COLO668 (cell line): ENCODE measurements around the gene CNMD.
A peak's percentile ranks its signal among the peaks of the same experiment; 100 is the strongest.

Source experiments
- DNase-seq: peaks from one replicate; lab custom pipeline; 2025; ENCODE audit not compliant: unreplicated experiment; lab: John Stamatoyannopoulos, UW

Gene CNMD

GRCh38 chr13:52739468-52740071 lies at the start of gene CNMD:
Gene CNMD, minus strand, starts transcription at chr13:52739820. Its CDS starts 119 bp downstream, at chr13:52739701.
- no peak for DNase-seq

GRCh38 chr13:52788011-52788410 lies 48.4 kb upstream of the CNMD start:
- no peak for DNase-seq

- no peak for DNase-seq
Measured at GRCh38 chr13:52787235-52787634, 47.6 kb upstream of the CNMD start.

GRCh38 chr13:52786766-52787165 lies 47.1 kb upstream of the CNMD start:
- no peak for DNase-seq

- DNase-seq: no peak
Measured at GRCh38 chr13:52785739-52786138, 46.1 kb upstream of the CNMD start.

GRCh38 chr13:52784591-52785340 lies 45.1 kb upstream of the CNMD start:
- no peak for DNase-seq

GRCh38 chr13:52783943-52784342 lies 44.3 kb upstream of the CNMD start:
- no peak for DNase-seq

GRCh38 chr13:52782471-52783448 lies 43.1 kb upstream of the CNMD start:
- DNase-seq: no peak

GRCh38 chr13:52780611-52781010 lies 41.0 kb upstream of the CNMD start:
- no peak for DNase-seq

GRCh38 chr13:52780092-52780491 lies 40.5 kb upstream of the CNMD start:
- no peak for DNase-seq

- no peak for DNase-seq
Measured at GRCh38 chr13:52779103-52779502, 39.5 kb upstream of the CNMD start.

GRCh38 chr13:52776726-52777125 lies 37.1 kb upstream of the CNMD start:
- no peak for DNase-seq

GRCh38 chr13:52775511-52775910 lies 35.9 kb upstream of the CNMD start:
- no peak for DNase-seq

GRCh38 chr13:52767949-52768516 lies 28.4 kb upstream of the CNMD start:
- DNase-seq: no peak

GRCh38 chr13:52765611-52766390 lies 26.2 kb upstream of the CNMD start:
- DNase-seq: no peak

GRCh38 chr13:52760077-52760476 lies 20.5 kb upstream of the CNMD start:
- peak; percentile 30 for DNase-seq

GRCh38 chr13:52758114-52758513 lies 18.5 kb upstream of the CNMD start:
- no peak for DNase-seq

- no peak for DNase-seq
Measured at GRCh38 chr13:52751196-52751595, 11.6 kb upstream of the CNMD start.

- no peak for DNase-seq
Measured at GRCh38 chr13:52750713-52751112, 11.1 kb upstream of the CNMD start.

- DNase-seq: peak; percentile 27
Measured at GRCh38 chr13:52749419-52749818, 9.8 kb upstream of the CNMD start.
